OCI-LY7 (cell line): ENCODE results near the gene PCYOX1L.

ENCODE experiments used
- EZH2phosphoT487 ChIP-seq: fragments of 200-600 bp; sonication (generic); IDR thresholded peaks from 2 replicates; pipeline ENCODE4 v1.6.1; 2018; ENCODE audit warnings: low read depth, borderline replicate concordance, mild to moderate bottlenecking, mixed run types, antibody characterized with exemption, low read length, moderate library complexity, mixed read lengths
- TF ChIP-seq, protein P1 (sequence below): fragments of 200-600 bp; sonication (generic); conservative IDR thresholded peaks from 2 replicates; pipeline ENCODE4 v1.5.1; 2014; ENCODE audit warnings: mild to moderate bottlenecking, antibody characterized with exemption, low read length, moderate library complexity, mixed read lengths

DNA sequence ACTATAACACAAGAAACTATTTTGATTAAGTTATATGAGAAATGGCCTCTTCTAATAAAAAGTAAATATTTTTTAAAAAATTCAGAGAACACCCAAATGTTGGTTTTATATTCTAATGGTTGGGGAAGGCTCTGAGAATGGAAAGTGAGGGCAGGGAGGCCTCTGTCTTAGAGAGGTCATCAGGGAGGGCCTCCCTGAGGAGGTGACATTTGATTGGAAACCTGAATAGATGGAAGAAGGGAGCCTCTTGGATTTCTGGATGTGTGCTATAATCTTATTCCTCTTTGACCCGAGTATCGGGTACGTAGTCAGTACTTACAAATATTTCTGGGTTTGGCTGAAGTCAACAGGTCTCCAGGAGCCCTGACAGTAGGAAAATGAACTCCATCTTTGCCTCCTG lies 38.7 kb upstream of the PCYOX1L start:
- TF ChIP-seq, protein P1, sequence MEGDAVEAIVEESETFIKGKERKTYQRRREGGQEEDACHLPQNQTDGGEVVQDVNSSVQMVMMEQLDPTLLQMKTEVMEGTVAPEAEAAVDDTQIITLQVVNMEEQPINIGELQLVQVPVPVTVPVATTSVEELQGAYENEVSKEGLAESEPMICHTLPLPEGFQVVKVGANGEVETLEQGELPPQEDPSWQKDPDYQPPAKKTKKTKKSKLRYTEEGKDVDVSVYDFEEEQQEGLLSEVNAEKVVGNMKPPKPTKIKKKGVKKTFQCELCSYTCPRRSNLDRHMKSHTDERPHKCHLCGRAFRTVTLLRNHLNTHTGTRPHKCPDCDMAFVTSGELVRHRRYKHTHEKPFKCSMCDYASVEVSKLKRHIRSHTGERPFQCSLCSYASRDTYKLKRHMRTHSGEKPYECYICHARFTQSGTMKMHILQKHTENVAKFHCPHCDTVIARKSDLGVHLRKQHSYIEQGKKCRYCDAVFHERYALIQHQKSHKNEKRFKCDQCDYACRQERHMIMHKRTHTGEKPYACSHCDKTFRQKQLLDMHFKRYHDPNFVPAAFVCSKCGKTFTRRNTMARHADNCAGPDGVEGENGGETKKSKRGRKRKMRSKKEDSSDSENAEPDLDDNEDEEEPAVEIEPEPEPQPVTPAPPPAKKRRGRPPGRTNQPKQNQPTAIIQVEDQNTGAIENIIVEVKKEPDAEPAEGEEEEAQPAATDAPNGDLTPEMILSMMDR, result no peak
- no peak for TF ChIP-seq EZH2phosphoT487
